Stimulated activated CD4-positive, alpha-beta T cell treated with anti-CD3 and anti-CD28 coated beads, Interleukin-4, amount 100 ng/mL, for 24 hours (primary cell): ENCODE results near the gene ZNF226.
"Not testable (repeated sequence)": the region's sequence is repeated elsewhere in the genome, so short reads cannot be mapped to it uniquely, and the experiment has no call there.

Experiments
- DNase-seq: peaks from one replicate; pipeline ENCODE4 v3.0.0-alpha.2; 2020

The ZNF226 gene

GRCh38 chr19:44164673-44165512 lies at the start of gene ZNF226:
ZNF226 (plus strand) TSS chr19:44165100; CDS start chr19:44170081, 4,981 bp downstream.
- DNase-seq = peak; percentile 87

- not testable (repeated sequence) for DNase-seq
Measured at GRCh38 chr19:44121162-44121561, 43.7 kb upstream of the ZNF226 start.

- DNase-seq = no peak
Measured at GRCh38 chr19:44131955-44132354, 32.9 kb upstream of the ZNF226 start.

GRCh38 chr19:44141191-44142058 lies 23.5 kb upstream of the ZNF226 start, which contains the start of gene ZNF234:
ZNF234 (plus strand) TSS chr19:44141554; CDS start chr19:44144633, 3,079 bp downstream.
- DNase-seq = peak; percentile 77

GRCh38 chr19:44142059-44142433 lies 22.9 kb upstream of the ZNF226 start:
- DNase-seq = no peak

DNA sequence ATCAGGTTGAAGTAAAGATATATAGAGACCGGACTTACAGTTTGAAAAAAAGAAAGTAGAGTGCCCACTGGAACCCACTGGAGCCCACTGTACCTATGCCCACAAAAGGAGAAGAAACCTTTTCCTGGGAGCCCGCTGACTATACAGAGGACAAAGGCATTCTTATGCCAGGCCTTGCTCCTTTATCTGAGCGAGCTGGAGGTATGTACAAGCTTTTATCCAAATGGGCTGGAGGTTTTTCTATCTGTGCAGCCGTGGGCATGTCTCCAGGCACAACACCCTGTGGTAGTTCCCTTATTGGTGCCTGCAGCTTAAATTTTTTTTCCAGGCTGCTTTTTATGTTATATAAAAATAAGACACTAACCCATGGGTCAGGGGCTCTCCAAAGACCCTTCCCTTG lies 15.1 kb upstream of the ZNF226 start:
- no peak for DNase-seq

DNA sequence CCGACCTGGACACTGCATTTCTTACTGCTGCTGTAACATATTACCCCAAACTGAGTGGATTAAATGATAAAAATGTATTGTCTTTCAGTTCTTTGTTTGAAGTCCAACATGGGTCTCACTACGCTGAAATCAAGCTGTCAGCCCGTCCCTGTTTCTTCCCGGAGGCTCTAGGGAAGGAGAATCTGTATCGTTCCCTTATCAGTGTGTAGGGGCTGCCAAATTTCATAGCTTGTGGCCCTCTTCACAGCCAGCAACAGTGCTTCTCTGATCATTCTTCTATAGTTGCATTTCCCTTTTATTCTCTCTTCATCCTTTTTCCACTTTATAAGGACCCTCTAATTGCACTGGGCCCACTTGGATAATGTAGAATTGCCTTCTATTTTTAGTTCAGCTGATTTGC lies 13.4 kb upstream of the ZNF226 start:
- DNase-seq = no peak

DNA sequence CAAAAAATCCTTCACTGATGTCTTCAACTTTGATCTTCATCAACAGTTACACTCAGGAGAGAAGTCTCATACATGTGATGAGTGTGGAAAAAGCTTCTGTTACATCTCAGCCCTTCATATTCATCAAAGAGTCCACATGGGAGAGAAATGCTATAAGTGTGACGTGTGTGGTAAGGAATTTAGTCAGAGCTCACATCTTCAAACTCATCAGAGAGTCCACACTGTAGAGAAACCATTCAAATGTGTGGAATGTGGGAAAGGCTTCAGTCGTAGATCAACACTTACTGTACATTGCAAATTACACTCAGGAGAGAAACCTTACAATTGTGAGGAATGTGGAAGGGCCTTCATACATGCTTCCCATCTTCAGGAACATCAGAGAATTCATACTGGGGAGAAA lies 8.4 kb upstream of the ZNF226 start:
- DNase-seq = no peak

- no peak for DNase-seq
Measured at GRCh38 chr19:44163789-44164188, 1.1 kb upstream of the ZNF226 start.

- no peak for DNase-seq
Measured at GRCh38 chr19:44164327-44164672, 600 bp upstream of the ZNF226 start.

DNA sequence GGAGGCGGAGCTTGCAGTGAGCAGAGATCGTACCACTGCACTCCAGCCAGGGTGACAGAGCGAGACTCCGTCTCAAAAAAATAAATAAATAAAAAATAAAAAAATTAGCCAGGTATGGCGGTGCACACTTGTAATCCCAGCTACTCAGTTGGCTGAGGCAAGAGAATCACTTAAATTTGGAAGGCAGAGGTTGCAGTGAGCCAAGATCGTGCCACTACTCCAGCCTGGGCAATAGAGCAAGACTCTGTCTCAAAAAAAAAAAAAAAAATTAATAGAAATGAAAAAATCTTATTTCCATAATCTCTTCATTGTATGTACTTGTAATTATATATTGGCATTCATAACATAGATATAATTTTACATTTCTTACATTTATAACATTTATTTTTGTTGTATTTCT lies 5.8 kb downstream of the ZNF226 start:
- DNase-seq = not testable (repeated sequence)

DNA sequence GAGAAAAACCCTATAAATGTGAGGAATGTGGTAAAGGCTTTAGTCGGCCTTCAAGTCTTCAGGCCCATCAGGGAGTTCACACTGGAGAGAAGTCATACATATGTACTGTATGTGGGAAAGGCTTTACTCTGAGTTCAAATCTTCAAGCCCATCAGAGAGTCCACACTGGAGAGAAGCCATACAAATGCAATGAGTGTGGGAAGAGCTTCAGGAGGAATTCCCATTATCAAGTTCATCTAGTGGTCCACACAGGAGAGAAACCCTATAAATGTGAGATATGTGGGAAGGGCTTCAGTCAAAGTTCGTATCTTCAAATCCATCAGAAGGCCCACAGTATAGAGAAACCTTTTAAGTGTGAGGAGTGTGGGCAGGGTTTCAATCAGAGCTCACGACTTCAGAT lies 11.7 kb downstream of the ZNF226 start:
- DNase-seq = no peak

DNA sequence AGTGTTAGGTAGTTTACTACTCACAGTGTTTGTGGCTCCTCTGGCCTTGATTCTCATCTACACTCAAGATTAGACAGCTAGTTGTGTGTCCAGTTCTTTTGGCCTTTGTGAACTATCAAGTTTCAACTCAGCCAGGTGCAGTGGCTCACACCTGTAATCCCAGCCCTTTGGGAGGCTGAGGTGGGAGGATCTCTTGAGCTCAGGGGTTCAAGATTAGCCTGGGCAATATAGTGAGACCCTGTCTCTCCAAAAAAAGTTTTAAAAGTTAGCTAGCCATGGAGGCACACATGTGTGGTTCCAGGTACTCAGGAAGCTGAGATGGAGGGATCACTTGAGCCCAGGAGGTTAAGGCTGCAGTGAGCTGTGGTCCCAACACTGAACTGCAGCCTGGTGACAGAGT lies 16.1 kb downstream of the ZNF226 start:
- no peak for DNase-seq

DNA sequence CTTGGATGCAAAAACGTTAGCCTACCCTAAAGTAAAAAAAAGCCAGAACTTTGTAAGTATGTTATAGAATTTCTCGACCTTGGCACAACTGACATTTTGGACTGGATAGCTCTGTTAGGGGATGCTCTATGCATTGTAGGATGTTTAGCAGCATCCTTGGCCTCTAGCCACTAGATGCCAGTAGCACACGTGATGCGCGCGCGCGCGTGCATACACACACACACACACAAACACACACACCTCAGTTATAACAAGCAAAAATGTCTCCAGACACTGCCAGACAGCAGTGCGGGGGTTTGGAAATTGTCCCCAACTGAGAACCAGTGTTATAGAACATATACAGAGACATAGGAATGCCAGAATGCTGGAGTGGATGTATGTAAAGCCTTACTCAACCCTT lies 17.2 kb downstream of the ZNF226 start:
- no peak for DNase-seq

- no peak for DNase-seq
Measured at GRCh38 chr19:44190020-44190419, 25.1 kb downstream of the ZNF226 start.

DNA sequence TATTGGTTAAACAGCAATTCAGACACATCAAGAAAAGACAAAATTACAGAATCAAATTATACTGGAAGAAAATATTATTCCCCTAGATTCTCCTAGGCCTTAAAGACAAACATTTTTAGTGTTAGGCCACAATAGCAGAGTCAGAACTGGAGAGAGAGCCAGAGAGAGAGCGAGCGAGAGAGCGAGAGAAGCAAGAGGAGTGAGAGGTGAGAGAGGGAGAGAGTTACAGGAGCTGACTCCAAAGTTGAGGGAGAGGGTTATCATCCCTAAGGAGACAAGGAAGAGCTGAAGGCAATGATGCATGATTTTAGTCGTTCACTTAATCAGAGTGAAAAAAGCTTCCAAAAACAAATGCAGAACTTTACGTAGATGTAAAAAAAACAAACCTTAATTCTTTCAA lies 27.2 kb downstream of the ZNF226 start:
- DNase-seq = no peak

- DNase-seq = no peak
Measured at GRCh38 chr19:44196772-44197171, 31.9 kb downstream of the ZNF226 start.

DNA sequence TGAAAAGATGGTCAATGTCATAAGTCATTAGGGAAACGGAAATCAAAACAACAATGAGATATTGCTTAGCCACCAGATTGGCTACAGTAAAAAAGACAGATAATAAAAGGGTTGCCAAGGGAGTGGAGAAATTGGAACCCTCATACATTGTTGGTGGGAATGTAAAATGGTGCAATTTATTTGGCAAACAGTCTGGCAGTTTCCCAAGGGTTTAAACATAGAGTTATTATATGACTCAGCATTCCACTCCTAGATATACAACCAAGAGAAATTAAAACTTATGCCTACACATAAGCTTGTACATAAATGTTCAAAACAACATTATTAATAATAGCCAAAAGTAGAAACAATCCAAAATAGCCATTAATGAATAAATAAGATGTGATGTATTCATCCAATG lies 37.6 kb downstream of the ZNF226 start:
- DNase-seq = no peak

- no peak for DNase-seq
Measured at GRCh38 chr19:44202974-44203373, 38.1 kb downstream of the ZNF226 start.

DNA sequence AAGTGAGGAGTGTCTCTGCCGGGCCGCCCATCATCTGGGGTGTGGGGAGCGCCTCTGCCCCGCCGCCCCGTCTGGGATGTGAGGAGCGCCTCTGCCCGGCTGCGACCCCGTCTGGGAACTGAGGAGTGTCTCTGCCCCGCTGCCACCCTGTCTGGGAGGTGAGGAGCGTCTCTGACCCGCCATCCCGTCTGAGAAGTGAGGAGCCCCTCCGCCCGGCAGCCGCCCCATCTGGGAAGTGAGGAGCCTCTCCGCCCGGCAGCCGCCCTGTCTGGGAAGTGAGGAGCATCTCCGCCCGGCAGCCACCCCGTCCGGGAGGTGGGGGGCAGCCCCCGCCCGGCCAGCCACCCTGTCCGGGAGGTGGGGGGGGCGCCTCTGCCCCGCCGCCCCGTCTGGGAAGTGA lies 39.0 kb downstream of the ZNF226 start:
- not testable (repeated sequence) for DNase-seq

- no peak for DNase-seq
Measured at GRCh38 chr19:44204772-44205171, 39.9 kb downstream of the ZNF226 start.

- peak; percentile 86 for DNase-seq
Measured at GRCh38 chr19:44207126-44207803, 42.4 kb downstream of the ZNF226 start.

DNA sequence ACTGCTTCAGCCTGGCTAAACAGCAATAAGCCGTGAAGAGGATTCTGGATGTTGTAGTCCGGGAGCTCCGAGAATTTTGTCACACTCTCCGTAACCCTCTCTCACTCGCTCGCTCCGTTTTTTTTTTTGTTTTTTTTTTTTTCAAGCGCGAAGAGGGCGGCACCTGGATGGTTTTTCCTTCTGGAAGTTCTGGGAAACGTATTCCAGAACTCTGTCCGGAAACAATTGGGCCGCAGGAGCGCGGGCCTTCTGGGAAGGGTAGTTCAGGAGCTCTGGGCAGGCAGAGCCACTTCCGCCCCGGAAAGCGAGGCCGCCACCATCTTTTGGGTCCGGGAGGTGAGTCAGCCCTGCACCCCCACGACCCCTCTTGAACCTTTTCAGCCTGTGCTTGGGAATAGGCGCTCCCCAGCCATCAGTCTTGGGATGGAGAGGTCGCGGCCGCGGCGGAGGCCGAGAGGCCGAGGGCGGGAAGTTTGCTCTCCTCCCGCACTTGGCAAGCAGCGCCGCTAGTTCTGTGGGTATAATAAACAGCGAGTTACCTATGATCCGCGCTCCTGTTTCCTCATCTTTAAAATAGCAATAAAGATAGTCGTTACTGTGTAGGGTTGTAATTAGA lies 47.5 kb downstream of the ZNF226 start, which contains the start of gene ZNF227:
Gene ZNF227 (plus strand): TSS at position 283 of the 616 bp plus-strand sequence. CDS start 5,261 bp downstream, outside the sequence.
- peak; percentile 85 for DNase-seq
